GM12878 (cell line): ENCODE data around the gene HAO1.

Source experiments
- SRF ChIP-seq, 2 experiments: IDR thresholded peaks; 2 replicates each; pipeline ENCODE4 v1.6.1; 2011; ENCODE audit warnings: low read depth in 2 of 2, low read length in 2 of 2, mild to moderate bottlenecking in 1 of 2, moderate library complexity in 1 of 2
- ZNF274 ChIP-seq: IDR thresholded peaks from one replicate; pipeline ENCODE4 v1.8.0; 2011; ENCODE audit not compliant: insufficient read length, insufficient read depth

DNA sequence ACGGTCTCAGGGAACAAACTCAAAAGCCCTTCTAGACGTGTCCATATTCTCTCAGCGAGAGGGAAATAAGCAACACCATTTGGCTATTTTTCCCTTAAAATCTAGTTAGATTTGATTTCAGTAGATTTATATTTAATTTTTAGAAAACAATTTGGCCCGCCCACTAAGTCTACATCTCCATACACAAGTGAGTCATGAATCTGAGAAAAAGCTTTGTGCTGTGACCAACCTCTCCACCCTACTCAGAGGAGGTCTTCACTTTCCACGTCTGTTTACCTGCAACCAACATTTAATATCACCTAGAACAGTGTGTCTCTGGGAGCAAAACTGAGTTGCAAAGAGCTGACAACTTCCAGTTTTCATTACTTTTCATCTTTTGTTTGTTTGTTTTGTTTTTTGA, 48.6 kb downstream of the HAO1 start:
- TF ChIP-seq SRF (IDR thresholded peaks at IDR 0.05; ENCODE audit: low read depth in 2 of 2, low read length in 2 of 2) = no peak
- no peak for TF ChIP-seq ZNF274
